Measurements from ENCODE around the gene GJC2.

GRCh38 chr1:228102791-228103620 lies 46.7 kb upstream of the GJC2 start, which contains the start of gene C1orf35:
- no peak for TF ChIP-seq CTCF (IDR thresholded peaks at IDR 0.05)
- TF ChIP-seq ZSCAN20 (CRISPR knock-in tag; IDR thresholded peaks at IDR 0.05): no peak
- 0 out of 2 replicates have a peak, but pooled peaks have one; percentile 19 for TF ChIP-seq PBX3 (IDR thresholded peaks at IDR 0.05)
- TF ChIP-seq FOSB (CRISPR knock-in tag; IDR thresholded peaks at IDR 0.05): no peak
- no peak for TF ChIP-seq SREBF2 (IDR thresholded peaks at IDR 0.05)
- no peak for TF ChIP-seq FOXS1 (CRISPR knock-in tag; IDR thresholded peaks at IDR 0.05)
- no peak for TF ChIP-seq POLR2AphosphoS2 (conservative IDR thresholded peaks at IDR 0.05; ENCODE audit: low read length)

All from A549 (cell line).